Prostate gland (tissue), 2 donors: Measurements from ENCODE around the gene MCC.

Experiments used
- POLR2AphosphoS5 ChIP-seq: sonication (generic); formaldehyde crosslinking; IDR thresholded peaks from one replicate; pipeline ENCODE4 v1.6.1; 2017; ENCODE audit warnings: antibody characterized with exemption
- TF ChIP-seq, protein P1 (sequence below), 4 experiments: fragments of 200-600 bp in 2 of 4; fragments of 450-650 bp in 2 of 4; sonication (generic) in 2 of 4; IDR thresholded peaks; 1 replicate in 3 of 4; 2 replicates in 1 of 4; pipeline ENCODE4 v1.5.1; 2016 to 2019; ENCODE audit warnings: antibody characterized with exemption in 4 of 4, mild to moderate bottlenecking in 2 of 4, moderate library complexity in 2 of 4

DNA sequence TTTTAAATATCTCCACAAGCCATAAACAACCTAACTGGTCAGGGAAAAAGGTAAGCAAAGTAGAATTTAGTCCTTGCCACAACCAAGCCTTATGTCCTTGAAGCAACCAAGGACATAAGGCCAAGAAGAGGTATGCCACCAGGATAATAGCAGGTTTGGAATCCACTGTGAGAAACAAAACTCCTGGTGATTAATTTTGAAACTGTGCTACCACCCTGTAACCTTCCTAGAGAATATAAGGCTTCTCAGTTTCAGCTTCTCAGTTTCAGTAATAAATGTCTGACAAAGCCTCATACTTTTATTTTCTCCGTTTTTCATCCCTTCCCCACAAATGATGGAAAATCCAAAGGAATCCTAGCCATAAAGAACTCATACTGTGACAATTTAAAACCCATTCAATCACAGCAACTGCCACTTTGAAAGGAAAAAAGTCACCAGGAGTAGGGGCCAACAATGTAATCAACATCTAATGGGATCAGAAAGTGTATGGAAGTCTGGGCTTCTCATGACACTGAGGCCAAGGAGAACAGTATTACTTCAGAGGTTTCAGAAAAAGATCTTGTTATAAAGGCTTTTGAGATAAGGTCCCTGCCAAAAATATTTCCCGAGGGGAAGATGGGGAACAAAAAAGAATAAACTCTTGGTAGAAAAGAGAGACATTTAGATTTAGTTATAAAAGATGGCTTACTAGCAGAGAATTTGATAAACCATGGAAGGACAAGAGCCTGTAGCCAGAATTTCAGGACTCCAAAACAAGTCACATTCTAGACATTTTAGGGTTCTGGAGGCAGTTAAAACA lies 242.6 kb downstream of the MCC start:
- TF ChIP-seq, protein P1, sequence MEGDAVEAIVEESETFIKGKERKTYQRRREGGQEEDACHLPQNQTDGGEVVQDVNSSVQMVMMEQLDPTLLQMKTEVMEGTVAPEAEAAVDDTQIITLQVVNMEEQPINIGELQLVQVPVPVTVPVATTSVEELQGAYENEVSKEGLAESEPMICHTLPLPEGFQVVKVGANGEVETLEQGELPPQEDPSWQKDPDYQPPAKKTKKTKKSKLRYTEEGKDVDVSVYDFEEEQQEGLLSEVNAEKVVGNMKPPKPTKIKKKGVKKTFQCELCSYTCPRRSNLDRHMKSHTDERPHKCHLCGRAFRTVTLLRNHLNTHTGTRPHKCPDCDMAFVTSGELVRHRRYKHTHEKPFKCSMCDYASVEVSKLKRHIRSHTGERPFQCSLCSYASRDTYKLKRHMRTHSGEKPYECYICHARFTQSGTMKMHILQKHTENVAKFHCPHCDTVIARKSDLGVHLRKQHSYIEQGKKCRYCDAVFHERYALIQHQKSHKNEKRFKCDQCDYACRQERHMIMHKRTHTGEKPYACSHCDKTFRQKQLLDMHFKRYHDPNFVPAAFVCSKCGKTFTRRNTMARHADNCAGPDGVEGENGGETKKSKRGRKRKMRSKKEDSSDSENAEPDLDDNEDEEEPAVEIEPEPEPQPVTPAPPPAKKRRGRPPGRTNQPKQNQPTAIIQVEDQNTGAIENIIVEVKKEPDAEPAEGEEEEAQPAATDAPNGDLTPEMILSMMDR (IDR thresholded peaks at IDR 0.05) = no peak
- no peak for TF ChIP-seq POLR2AphosphoS5
